ENCODE data around the gene TRIM4.
"Not testable (repeated sequence)": the region's sequence is repeated elsewhere in the genome, so short reads cannot be mapped to it uniquely, and the experiment has no call there.

The TRIM4 gene

DNA sequence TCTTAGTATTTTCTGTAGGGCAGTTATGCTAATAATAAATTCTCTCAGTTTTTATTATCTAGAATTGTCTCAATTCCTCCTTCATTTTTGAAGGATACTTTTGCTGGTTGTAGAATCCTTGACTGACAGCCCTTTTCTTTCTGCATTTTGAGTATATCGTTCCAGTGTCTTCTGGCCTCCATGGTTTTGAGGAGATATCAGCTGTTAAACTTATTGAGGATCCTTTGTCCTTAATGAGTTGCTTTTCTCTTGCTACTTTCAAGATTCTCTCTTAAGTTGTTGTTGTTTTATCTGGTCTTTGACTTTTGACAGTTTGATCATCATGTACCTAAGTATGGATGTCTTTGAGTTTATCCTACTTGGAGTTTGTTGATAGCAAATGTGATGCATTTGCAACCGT lies 19.0 kb upstream of the TRIM4 start:
- DNase-seq (ENCODE audit: low spot score) = no peak
- Histone ChIP-seq H3K14ac (ENCODE audit: low read length) (no peak overlapping the region), H3K9me3 (replicated peaks in 1 of 2; ENCODE audit: control insufficient read depth in 2 of 2, insufficient read depth in 1 of 2, low read depth in 1 of 2, low read length in 2 of 2) (peaks cover 3% of the 10 kb centered on the region in 2 donors), H2BK12ac (ENCODE audit: low read length) (no peak overlapping the region), H3K18ac (ENCODE audit: low read length) (no peak overlapping the region), H3K27ac (replicated peaks; ENCODE audit: low read length) (no peak overlapping the region), H3K27me3 (ENCODE audit: control insufficient read depth in 3 of 3, insufficient read depth in 3 of 3, low read depth in 1 of 3, low read length in 3 of 3) (no peaks in the 10 kb centered on the region), H2AK5ac (ENCODE audit: low read depth, low read length) (no peak overlapping the region), H3K4ac (ENCODE audit: low read length) (no peak overlapping the region), H3K4me2 (ENCODE audit: insufficient read depth, low read length, poor library complexity, severe bottlenecking) (no peak overlapping the region), H4K91ac (ENCODE audit: low read depth, low read length, poor library complexity) (no peak overlapping the region), H3K4me3 (ENCODE audit: low read length in 2 of 2) (no peak overlapping the region), H3K79me1 (ENCODE audit: low read depth, low read length) (peaks cover 1% of the 10 kb centered on the region), H3K23ac (ENCODE audit: low read depth, low read length, poor library complexity) (no peak overlapping the region), H2BK120ac (ENCODE audit: low read depth, low read length) (no peak overlapping the region), H2BK15ac (ENCODE audit: low read length) (no peak overlapping the region), H3K9ac (ENCODE audit: low read depth, low read length, poor library complexity) (no peak overlapping the region), H2AFZ (ENCODE audit: low read length) (no peak overlapping the region), H3K4me1 (ENCODE audit: control insufficient read depth in 2 of 2, insufficient read depth in 1 of 2, low read depth in 1 of 2, low read length in 2 of 2) (peaks cover 0 to 3% of the 10 kb centered on the region in 2 donors), H4K8ac (ENCODE audit: low read depth, low read length) (no peak overlapping the region), H3K36me3 (replicated peaks in 1 of 2; ENCODE audit: control insufficient read depth in 2 of 2, insufficient read depth in 2 of 2, low read length in 2 of 2) (no peaks in the 10 kb centered on the region), H2BK5ac (ENCODE audit: low read length) (no peak overlapping the region)
- no CpG with 5 or more reads among the region's 2 CpGs for WGBS, 2 donors (ENCODE audit: extremely low coverage in 2 of 2, insufficient read length in 2 of 2, insufficient replicate concordance in 1 of 2)

DNA sequence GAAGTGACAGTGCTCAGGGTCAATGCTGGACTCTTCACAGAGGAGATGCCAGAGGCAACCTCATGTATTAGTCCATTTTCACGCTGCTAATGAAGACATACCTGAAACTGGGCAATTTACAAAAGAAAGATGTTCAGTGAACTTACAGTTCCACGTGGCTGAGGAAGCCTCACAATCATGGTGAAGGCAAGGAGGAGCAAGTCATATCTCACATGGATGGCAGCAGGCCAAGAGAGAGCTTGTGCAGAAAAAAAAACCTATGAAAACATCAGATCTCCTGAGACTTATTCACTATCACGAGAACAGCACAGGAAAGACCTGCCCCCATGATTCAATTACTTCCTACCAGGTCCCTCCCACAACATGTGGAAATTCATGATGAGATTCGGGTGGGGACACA lies 15.7 kb upstream of the TRIM4 start:
- H3K36me3 ChIP-seq (replicated peaks in 1 of 2; ENCODE audit: control insufficient read depth in 2 of 2, insufficient read depth in 2 of 2, low read length in 2 of 2); H3K4me1 ChIP-seq (ENCODE audit: control insufficient read depth in 2 of 2, insufficient read depth in 1 of 2, low read depth in 1 of 2, low read length in 2 of 2); H3K4ac ChIP-seq (ENCODE audit: low read length); H2AFZ ChIP-seq (ENCODE audit: low read length); H4K8ac ChIP-seq (ENCODE audit: low read depth, low read length); H4K91ac ChIP-seq (ENCODE audit: low read depth, low read length, poor library complexity); H3K4me3 ChIP-seq (ENCODE audit: low read length in 2 of 2); H2AK5ac ChIP-seq (ENCODE audit: low read depth, low read length); H3K9me3 ChIP-seq (replicated peaks in 1 of 2; ENCODE audit: control insufficient read depth in 2 of 2, insufficient read depth in 1 of 2, low read depth in 1 of 2, low read length in 2 of 2); H3K4me2 ChIP-seq (ENCODE audit: insufficient read depth, low read length, poor library complexity, severe bottlenecking); H3K23ac ChIP-seq (ENCODE audit: low read depth, low read length, poor library complexity); H3K27me3 ChIP-seq (ENCODE audit: control insufficient read depth in 3 of 3, insufficient read depth in 3 of 3, low read depth in 1 of 3, low read length in 3 of 3); H3K79me1 ChIP-seq (ENCODE audit: low read depth, low read length); H2BK5ac ChIP-seq (ENCODE audit: low read length); H3K27ac ChIP-seq (replicated peaks; ENCODE audit: low read length); H2BK120ac ChIP-seq (ENCODE audit: low read depth, low read length); H2BK12ac ChIP-seq (ENCODE audit: low read length); H3K18ac ChIP-seq (ENCODE audit: low read length); H3K14ac ChIP-seq (ENCODE audit: low read length); DNase-seq (ENCODE audit: low spot score); H3K9ac ChIP-seq (ENCODE audit: low read depth, low read length, poor library complexity); H2BK15ac ChIP-seq (ENCODE audit: low read length): not testable (repeated sequence)
- no CpG with 5 or more reads among the region's 4 CpGs for WGBS, 2 donors (ENCODE audit: extremely low coverage in 2 of 2, insufficient read length in 2 of 2, insufficient replicate concordance in 1 of 2)

GRCh38 chr7:99930376-99930775 lies 11.0 kb upstream of the TRIM4 start:
- Histone ChIP-seq H3K4me2 (ENCODE audit: insufficient read depth, low read length, poor library complexity, severe bottlenecking) (no peak overlapping the region), H4K91ac (ENCODE audit: low read depth, low read length, poor library complexity) (no peak overlapping the region), H3K36me3 (replicated peaks in 1 of 2; ENCODE audit: control insufficient read depth in 2 of 2, insufficient read depth in 2 of 2, low read length in 2 of 2) (no peaks in the 10 kb centered on the region), H2BK15ac (ENCODE audit: low read length) (no peak overlapping the region), H3K18ac (ENCODE audit: low read length) (no peak overlapping the region), H4K8ac (ENCODE audit: low read depth, low read length) (no peak overlapping the region), H3K9me3 (replicated peaks in 1 of 2; ENCODE audit: control insufficient read depth in 2 of 2, insufficient read depth in 1 of 2, low read depth in 1 of 2, low read length in 2 of 2) (no peaks in the 10 kb centered on the region), H3K23ac (ENCODE audit: low read depth, low read length, poor library complexity) (no peak overlapping the region), H3K4ac (ENCODE audit: low read length) (no peak overlapping the region), H3K4me1 (ENCODE audit: control insufficient read depth in 2 of 2, insufficient read depth in 1 of 2, low read depth in 1 of 2, low read length in 2 of 2) (peaks cover 0 to 3% of the 10 kb centered on the region in 2 donors), H2BK120ac (ENCODE audit: low read depth, low read length) (no peak overlapping the region), H3K27me3 (ENCODE audit: control insufficient read depth in 3 of 3, insufficient read depth in 3 of 3, low read depth in 1 of 3, low read length in 3 of 3) (peaks cover 0 to 33% (median 0%) of the 10 kb centered on the region in 3 experiments), H2AFZ (ENCODE audit: low read length) (no peak overlapping the region), H2AK5ac (ENCODE audit: low read depth, low read length) (no peak overlapping the region), H2BK12ac (ENCODE audit: low read length) (no peak overlapping the region), H2BK5ac (ENCODE audit: low read length) (no peak overlapping the region), H3K27ac (replicated peaks; ENCODE audit: low read length) (no peak overlapping the region), H3K9ac (ENCODE audit: low read depth, low read length, poor library complexity) (no peak overlapping the region), H3K79me1 (ENCODE audit: low read depth, low read length) (no peaks in the 10 kb centered on the region), H3K4me3 (ENCODE audit: low read length in 2 of 2) (no peak overlapping the region), H3K14ac (ENCODE audit: low read length) (no peak overlapping the region)
- no CpG with 5 or more reads among the region's 3 CpGs for WGBS, 2 donors (ENCODE audit: extremely low coverage in 2 of 2, insufficient read length in 2 of 2, insufficient replicate concordance in 1 of 2)
- DNase-seq (ENCODE audit: low spot score) = no peak

GRCh38 chr7:99929730-99930053 lies 10.4 kb upstream of the TRIM4 start:
- no CpG with 5 or more reads among the region's 2 CpGs for WGBS, 2 donors (ENCODE audit: extremely low coverage in 2 of 2, insufficient read length in 2 of 2, insufficient replicate concordance in 1 of 2)
- Histone ChIP-seq H3K4me1 (ENCODE audit: control insufficient read depth in 2 of 2, insufficient read depth in 1 of 2, low read depth in 1 of 2, low read length in 2 of 2) (peaks cover 0 to 3% of the 10 kb centered on the region in 2 donors), H3K27ac (replicated peaks; ENCODE audit: low read length) (no peak overlapping the region)

More at GRCh38 chr7:99929730-99930053, 10.4 kb upstream of the TRIM4 start:
- H3K9ac ChIP-seq (ENCODE audit: low read depth, low read length, poor library complexity) = no peak overlapping the region
- peak overlapping the region; percentile 86 for H2AFZ ChIP-seq (ENCODE audit: low read length)
- H2BK15ac ChIP-seq (ENCODE audit: low read length) = no peak overlapping the region
- no peak overlapping the region for H3K4me3 ChIP-seq (ENCODE audit: low read length in 2 of 2)
- H2BK12ac ChIP-seq (ENCODE audit: low read length) = no peak overlapping the region
- H3K23ac ChIP-seq (ENCODE audit: low read depth, low read length, poor library complexity) = no peak overlapping the region
- DNase-seq (ENCODE audit: low spot score) = no peak
- H3K36me3 ChIP-seq (replicated peaks in 1 of 2; ENCODE audit: control insufficient read depth in 2 of 2, insufficient read depth in 2 of 2, low read length in 2 of 2) = no peaks in the 10 kb centered on the region
- H3K27me3 ChIP-seq (ENCODE audit: control insufficient read depth in 3 of 3, insufficient read depth in 3 of 3, low read depth in 1 of 3, low read length in 3 of 3) = peaks cover 0 to 33% (median 0%) of the 10 kb centered on the region in 3 experiments
- no peak overlapping the region for H2BK120ac ChIP-seq (ENCODE audit: low read depth, low read length)
- no peak overlapping the region for H3K4me2 ChIP-seq (ENCODE audit: insufficient read depth, low read length, poor library complexity, severe bottlenecking)
- no peak overlapping the region for H4K91ac ChIP-seq (ENCODE audit: low read depth, low read length, poor library complexity)
- H3K79me1 ChIP-seq (ENCODE audit: low read depth, low read length) = no peaks in the 10 kb centered on the region
- H3K4ac ChIP-seq (ENCODE audit: low read length) = no peak overlapping the region
- no peak overlapping the region for H2BK5ac ChIP-seq (ENCODE audit: low read length)
- H2AK5ac ChIP-seq (ENCODE audit: low read depth, low read length) = no peak overlapping the region
- H3K18ac ChIP-seq (ENCODE audit: low read length) = no peak overlapping the region
- no peak overlapping the region for H4K8ac ChIP-seq (ENCODE audit: low read depth, low read length)
- no peaks in the 10 kb centered on the region for H3K9me3 ChIP-seq (replicated peaks in 1 of 2; ENCODE audit: control insufficient read depth in 2 of 2, insufficient read depth in 1 of 2, low read depth in 1 of 2, low read length in 2 of 2)
- H3K14ac ChIP-seq (ENCODE audit: low read length) = no peak overlapping the region
